HCT116 (cell line): ENCODE measurements around the gene CAPN15.

ENCODE experiments used
- CEBPB ChIP-seq: IDR thresholded peaks from 2 replicates; pipeline ENCODE4 v1.6.1; 2012; ENCODE audit warnings: low read depth
- EGR1 ChIP-seq: IDR thresholded peaks from 2 replicates; pipeline ENCODE4 v1.6.1; 2012; ENCODE audit warnings: low read depth
- EZH2 ChIP-seq: fragments of 200-600 bp; sonication (generic); IDR thresholded peaks from 2 replicates; pipeline ENCODE4 v1.6.1; 2017; ENCODE audit warnings: antibody characterized with exemption, mixed run types
- POLR2A ChIP-seq: IDR thresholded peaks from 2 replicates; pipeline ENCODE4 v1.7.0; 2011; ENCODE audit warnings: borderline replicate concordance; ENCODE audit not compliant: insufficient read depth, insufficient read length; ENCODE audit errors: extremely low read depth
- POLR2AphosphoS5 ChIP-seq: IDR thresholded peaks from 2 replicates; pipeline ENCODE4 v1.6.1; 2011; ENCODE audit warnings: mild to moderate bottlenecking, low read depth, low read length, moderate library complexity
- SP1 ChIP-seq: IDR thresholded peaks from 2 replicates; pipeline ENCODE4 v1.6.1; 2012; ENCODE audit warnings: low read depth
- SRF ChIP-seq: IDR thresholded peaks from 2 replicates; pipeline ENCODE4 v1.6.1; 2012; ENCODE audit warnings: low read depth
- YY1 ChIP-seq: IDR thresholded peaks from 2 replicates; pipeline ENCODE4 v1.6.1; 2011; ENCODE audit warnings: low read length, low read depth, moderate library complexity, mild to moderate bottlenecking; ENCODE audit not compliant: insufficient replicate concordance; ENCODE audit errors: extremely low read depth
- ZNF274 ChIP-seq: fragments of 200-500 bp; sonication (Bioruptor generic); IDR thresholded peaks from 2 replicates; pipeline ENCODE4 v1.6.1; 2014; ENCODE audit warnings: mild to moderate bottlenecking, low read depth, low read length, inconsistent platforms
- TF ChIP-seq, protein P1 (sequence below): IDR thresholded peaks from 2 replicates; pipeline ENCODE4 v1.6.1; 2012
- TF ChIP-seq, protein P2 (sequence below), 3 experiments: fragments of 200-600 bp in 1 of 3; sonication (generic) in 1 of 3; IDR thresholded peaks in 2 of 3; conservative IDR thresholded peaks in 1 of 3; 2 replicates each; pipeline ENCODE4 v1.5.1; 2012 to 2017; ENCODE audit warnings: low read depth in 2 of 3, low read length in 2 of 3, antibody characterized with exemption in 1 of 3, borderline replicate concordance in 1 of 3, control low read depth in 1 of 3, mild to moderate bottlenecking in 1 of 3, mixed read lengths in 1 of 3, mixed run types in 1 of 3, moderate library complexity in 1 of 3; ENCODE audit not compliant: insufficient read depth in 1 of 3
- TF ChIP-seq, protein P3 (sequence below): IDR thresholded peaks from 2 replicates; pipeline ENCODE4 v1.6.1; 2012; ENCODE audit warnings: low read depth

DNA sequence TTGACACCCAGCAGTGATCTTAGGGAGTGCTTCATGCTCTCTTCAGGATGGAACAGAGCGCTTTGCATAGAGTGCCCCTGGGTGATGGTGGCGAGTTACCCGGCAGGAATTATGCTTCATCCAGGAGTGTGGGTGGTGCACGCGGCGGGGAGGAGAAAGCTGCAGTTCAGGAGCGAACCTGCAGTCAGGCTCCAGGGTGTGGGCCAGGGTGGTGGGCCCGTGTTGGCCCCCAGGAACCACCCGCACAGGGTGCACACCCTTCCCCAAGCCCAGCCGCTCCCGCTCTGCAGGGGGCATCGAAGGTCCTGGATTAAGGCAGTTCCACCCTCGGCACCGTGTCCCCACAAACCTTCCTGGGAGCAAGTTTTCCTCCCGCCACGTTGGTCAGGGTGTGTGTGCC, 66.3 kb downstream of the CAPN15 start:
- TF ChIP-seq POLR2A (no peak), ZNF274 (no peak), SP1 (no peak), YY1 (no peak), POLR2AphosphoS5 (no peak), EZH2 (no peak), CEBPB (no peak), SRF (no peak), EGR1 (0 out of 2 replicates have a peak, but pooled peaks have one; percentile 20)
- TF ChIP-seq, protein P1, sequence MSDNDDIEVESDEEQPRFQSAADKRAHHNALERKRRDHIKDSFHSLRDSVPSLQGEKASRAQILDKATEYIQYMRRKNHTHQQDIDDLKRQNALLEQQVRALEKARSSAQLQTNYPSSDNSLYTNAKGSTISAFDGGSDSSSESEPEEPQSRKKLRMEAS, result no peak
- TF ChIP-seq, protein P2, sequence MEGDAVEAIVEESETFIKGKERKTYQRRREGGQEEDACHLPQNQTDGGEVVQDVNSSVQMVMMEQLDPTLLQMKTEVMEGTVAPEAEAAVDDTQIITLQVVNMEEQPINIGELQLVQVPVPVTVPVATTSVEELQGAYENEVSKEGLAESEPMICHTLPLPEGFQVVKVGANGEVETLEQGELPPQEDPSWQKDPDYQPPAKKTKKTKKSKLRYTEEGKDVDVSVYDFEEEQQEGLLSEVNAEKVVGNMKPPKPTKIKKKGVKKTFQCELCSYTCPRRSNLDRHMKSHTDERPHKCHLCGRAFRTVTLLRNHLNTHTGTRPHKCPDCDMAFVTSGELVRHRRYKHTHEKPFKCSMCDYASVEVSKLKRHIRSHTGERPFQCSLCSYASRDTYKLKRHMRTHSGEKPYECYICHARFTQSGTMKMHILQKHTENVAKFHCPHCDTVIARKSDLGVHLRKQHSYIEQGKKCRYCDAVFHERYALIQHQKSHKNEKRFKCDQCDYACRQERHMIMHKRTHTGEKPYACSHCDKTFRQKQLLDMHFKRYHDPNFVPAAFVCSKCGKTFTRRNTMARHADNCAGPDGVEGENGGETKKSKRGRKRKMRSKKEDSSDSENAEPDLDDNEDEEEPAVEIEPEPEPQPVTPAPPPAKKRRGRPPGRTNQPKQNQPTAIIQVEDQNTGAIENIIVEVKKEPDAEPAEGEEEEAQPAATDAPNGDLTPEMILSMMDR (IDR thresholded peaks at IDR 0.05 in 2 of 3, conservative IDR thresholded peaks at IDR 0.05 in 1 of 3; ENCODE audit: borderline replicate concordance in 1 of 3, insufficient read depth in 1 of 3, low read depth in 2 of 3, low read length in 2 of 3), result no peak
- TF ChIP-seq, protein P3, sequence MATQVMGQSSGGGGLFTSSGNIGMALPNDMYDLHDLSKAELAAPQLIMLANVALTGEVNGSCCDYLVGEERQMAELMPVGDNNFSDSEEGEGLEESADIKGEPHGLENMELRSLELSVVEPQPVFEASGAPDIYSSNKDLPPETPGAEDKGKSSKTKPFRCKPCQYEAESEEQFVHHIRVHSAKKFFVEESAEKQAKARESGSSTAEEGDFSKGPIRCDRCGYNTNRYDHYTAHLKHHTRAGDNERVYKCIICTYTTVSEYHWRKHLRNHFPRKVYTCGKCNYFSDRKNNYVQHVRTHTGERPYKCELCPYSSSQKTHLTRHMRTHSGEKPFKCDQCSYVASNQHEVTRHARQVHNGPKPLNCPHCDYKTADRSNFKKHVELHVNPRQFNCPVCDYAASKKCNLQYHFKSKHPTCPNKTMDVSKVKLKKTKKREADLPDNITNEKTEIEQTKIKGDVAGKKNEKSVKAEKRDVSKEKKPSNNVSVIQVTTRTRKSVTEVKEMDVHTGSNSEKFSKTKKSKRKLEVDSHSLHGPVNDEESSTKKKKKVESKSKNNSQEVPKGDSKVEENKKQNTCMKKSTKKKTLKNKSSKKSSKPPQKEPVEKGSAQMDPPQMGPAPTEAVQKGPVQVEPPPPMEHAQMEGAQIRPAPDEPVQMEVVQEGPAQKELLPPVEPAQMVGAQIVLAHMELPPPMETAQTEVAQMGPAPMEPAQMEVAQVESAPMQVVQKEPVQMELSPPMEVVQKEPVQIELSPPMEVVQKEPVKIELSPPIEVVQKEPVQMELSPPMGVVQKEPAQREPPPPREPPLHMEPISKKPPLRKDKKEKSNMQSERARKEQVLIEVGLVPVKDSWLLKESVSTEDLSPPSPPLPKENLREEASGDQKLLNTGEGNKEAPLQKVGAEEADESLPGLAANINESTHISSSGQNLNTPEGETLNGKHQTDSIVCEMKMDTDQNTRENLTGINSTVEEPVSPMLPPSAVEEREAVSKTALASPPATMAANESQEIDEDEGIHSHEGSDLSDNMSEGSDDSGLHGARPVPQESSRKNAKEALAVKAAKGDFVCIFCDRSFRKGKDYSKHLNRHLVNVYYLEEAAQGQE, result no peak
